ENCODE results near the gene CSNK1A1. TPM values are rescaled to one million over a fixed set of nuclear protein-coding genes. Genes with fewer than 3 reads are reported as not detected.
"Not testable (repeated sequence)": the region's sequence is repeated elsewhere in the genome, so short reads cannot be mapped to it uniquely, and the experiment has no call there.

The CSNK1A1 gene
- total RNA-seq, 6 experiments from 2014 or later = 266 to 336 (median 310) TPM

- Mint-ChIP-seq H3K4me1 (ENCODE audit: low read depth) (peaks cover 69% of the 10 kb centered on the region), H3K27ac (peak overlapping the region; percentile 51), H3K27me3 (ENCODE audit: insufficient read depth) (peaks cover 3% of the 10 kb centered on the region; the same call in 1 of the 2 replicates), H3K9me3 (no peaks in the 10 kb centered on the region), H3K36me3 (ENCODE audit: low read depth) (peaks cover 35% of the 10 kb centered on the region), H3K4me3 (no peak overlapping the region)
- no peak for TF ChIP-seq CTCF (IDR thresholded peaks at IDR 0.05)
- DNase-seq = no peak
Measured at GRCh38 chr5:149541893-149542292, 9.3 kb downstream of the CSNK1A1 start.

GRCh38 chr5:149540089-149540488, 11.2 kb downstream of the CSNK1A1 start:
- H3K36me3 Mint-ChIP-seq (ENCODE audit: low read depth) = peaks cover 27% of the 10 kb centered on the region
- H3K4me3 Mint-ChIP-seq = 0 out of 2 replicates have a peak overlapping the region, but pooled peaks have one; percentile 2
- no peaks in the 10 kb centered on the region for H3K9me3 Mint-ChIP-seq

DNA sequence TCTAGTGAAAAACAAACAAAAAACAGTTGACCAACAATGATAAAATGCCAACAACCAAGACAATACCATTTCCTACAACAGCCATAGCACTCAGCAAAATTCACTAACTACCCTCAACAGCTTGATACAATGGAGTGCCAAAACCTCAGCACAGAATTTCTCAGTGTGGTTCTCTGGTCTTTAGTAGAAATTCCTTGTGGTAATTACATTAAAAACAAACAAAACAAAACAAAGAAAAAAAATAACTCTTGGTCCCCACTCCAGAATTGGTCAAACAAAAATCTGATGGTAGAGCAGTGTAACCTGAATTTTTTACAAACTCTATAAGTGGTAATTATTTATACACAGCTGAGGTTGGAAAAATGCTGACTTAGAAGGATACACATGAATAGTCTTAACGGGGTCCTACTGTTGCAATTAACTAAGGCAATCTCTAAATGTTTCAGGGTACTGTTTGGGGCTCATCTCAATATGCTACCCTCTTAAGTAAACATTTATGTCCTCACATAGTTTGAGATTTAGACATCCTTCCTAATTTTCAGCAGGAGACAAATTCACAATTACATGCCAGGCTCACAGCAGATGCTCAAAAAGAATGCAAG, 13.8 kb downstream of the CSNK1A1 start:
- peaks cover 33% of the 10 kb centered on the region for H3K36me3 Mint-ChIP-seq (ENCODE audit: low read depth)
- DNase-seq = no peak
- H3K4me1 Mint-ChIP-seq (ENCODE audit: low read depth) = peaks cover 66% of the 10 kb centered on the region
- no peaks in the 10 kb centered on the region; the same call in 1 of the 2 replicates for H3K27me3 Mint-ChIP-seq (ENCODE audit: insufficient read depth)
- H3K9me3 Mint-ChIP-seq = no peaks in the 10 kb centered on the region
- TF ChIP-seq CTCF (IDR thresholded peaks at IDR 0.05) = no peak
- peak overlapping the region; percentile 42; the same call in 1 of the 2 replicates for H3K27ac Mint-ChIP-seq
- no peak overlapping the region for H3K4me3 Mint-ChIP-seq

More at GRCh38 chr5:149540089-149540488, 11.2 kb downstream of the CSNK1A1 start:
- peak overlapping the region; percentile 44; the same call in 1 of the 2 replicates for H3K27ac Mint-ChIP-seq
- peaks cover 64% of the 10 kb centered on the region for H3K4me1 Mint-ChIP-seq (ENCODE audit: low read depth)
- DNase-seq = no peak
- H3K27me3 Mint-ChIP-seq (ENCODE audit: insufficient read depth) = no peaks in the 10 kb centered on the region
- TF ChIP-seq CTCF (IDR thresholded peaks at IDR 0.05) = no peak

DNA sequence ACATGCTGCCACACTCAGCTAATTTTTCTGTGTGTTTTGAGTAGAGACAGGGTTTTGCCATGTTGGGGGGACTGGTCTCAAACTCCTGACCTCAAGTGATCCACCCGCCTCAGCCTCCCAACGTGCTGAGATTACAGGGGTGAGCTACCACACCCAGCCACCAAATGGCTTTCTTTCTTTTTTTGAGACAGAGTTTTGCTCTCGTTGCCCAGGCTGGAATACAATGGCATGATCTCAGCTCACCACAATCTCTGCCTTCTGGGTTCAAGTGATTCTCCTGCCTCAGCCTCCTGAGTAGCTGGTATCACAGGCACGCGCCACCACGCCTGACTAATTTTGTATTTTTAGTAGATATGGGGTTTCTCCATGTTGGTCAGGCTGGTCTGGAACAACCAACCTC, 15.5 kb downstream of the CSNK1A1 start:
- peaks cover 29% of the 10 kb centered on the region for H3K36me3 Mint-ChIP-seq (ENCODE audit: low read depth)
- H3K9me3 Mint-ChIP-seq; H3K27ac Mint-ChIP-seq; H3K27me3 Mint-ChIP-seq (ENCODE audit: insufficient read depth); H3K4me3 Mint-ChIP-seq; DNase-seq: not testable (repeated sequence)
- H3K4me1 Mint-ChIP-seq (ENCODE audit: low read depth) = peaks cover 58% of the 10 kb centered on the region

GRCh38 chr5:149532413-149532812, 18.8 kb downstream of the CSNK1A1 start:
- Mint-ChIP-seq H3K27ac (0 out of 2 replicates have a peak overlapping the region, but pooled peaks have one; percentile 0), H3K4me1 (ENCODE audit: low read depth) (peaks cover 67% of the 10 kb centered on the region), H3K36me3 (ENCODE audit: low read depth) (peaks cover 25% of the 10 kb centered on the region), H3K4me3 (no peak overlapping the region), H3K27me3 (ENCODE audit: insufficient read depth) (no peaks in the 10 kb centered on the region; the same call in 1 of the 2 replicates), H3K9me3 (no peaks in the 10 kb centered on the region)
- no peak for TF ChIP-seq CTCF (IDR thresholded peaks at IDR 0.05)
- DNase-seq = no peak

DNA sequence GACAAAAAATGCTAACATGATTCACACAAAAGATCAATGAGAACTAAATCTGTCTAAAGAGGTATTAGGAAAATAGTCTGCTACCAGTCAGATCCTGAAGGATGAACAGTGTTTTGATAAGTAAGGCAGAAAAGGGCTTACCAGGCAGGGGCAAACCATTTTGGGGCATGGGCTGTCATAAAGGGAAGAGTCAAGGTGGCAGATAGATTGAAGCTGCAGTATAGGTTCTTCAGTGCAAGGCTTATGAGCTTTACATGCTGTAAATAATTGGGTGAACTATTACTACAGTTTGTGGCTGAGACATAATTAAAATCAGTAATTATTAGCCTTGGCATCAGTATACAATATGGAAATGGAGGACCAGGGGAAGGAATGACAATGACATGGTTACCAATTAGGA, 21.8 kb downstream of the CSNK1A1 start:
- no peak for TF ChIP-seq CTCF (IDR thresholded peaks at IDR 0.05)
- H3K4me3 Mint-ChIP-seq = no peak overlapping the region
- H3K27ac Mint-ChIP-seq = peak overlapping the region; percentile 4; the same call in 1 of the 2 replicates
- H3K9me3 Mint-ChIP-seq = no peaks in the 10 kb centered on the region
- no peak for DNase-seq
- peaks cover 13% of the 10 kb centered on the region for H3K36me3 Mint-ChIP-seq (ENCODE audit: low read depth)
- H3K4me1 Mint-ChIP-seq (ENCODE audit: low read depth) = peaks cover 73% of the 10 kb centered on the region
- no peaks in the 10 kb centered on the region; the same call in 1 of the 2 replicates for H3K27me3 Mint-ChIP-seq (ENCODE audit: insufficient read depth)

Data from HFFc6 (cell line).